SJSA1 (cell line): Measurements from ENCODE around the gene PLCL2. TPM values are rescaled to one million over a fixed set of nuclear protein-coding genes. Genes with fewer than 3 reads are reported as not detected.

ENCODE experiments used
- DNase-seq, 2 experiments: peaks; one replicate each; pipeline ENCODE4 v3.0.0-alpha.2; 2015 to 2020; ENCODE audit warnings: low spot score in 2 of 2, low read depth in 1 of 2
- H3K27ac ChIP-seq: fragments of 250-450 bp; sonication (Bioruptor Pico); 2 replicates; pipeline ENCODE4 v1.5.1; 2020; ENCODE audit warnings: mild to moderate bottlenecking, moderate library complexity
- H3K27me3 ChIP-seq: fragments of 250-450 bp; sonication (Bioruptor Pico); replicated peaks from 2 replicates; pipeline ENCODE4 v1.5.1; 2020; ENCODE audit warnings: mild to moderate bottlenecking, moderate library complexity
- H3K36me3 ChIP-seq: fragments of 250-450 bp; sonication (Bioruptor Pico); 2 replicates; pipeline ENCODE4 v1.5.1; 2020; ENCODE audit warnings: mild to moderate bottlenecking
- H3K4me1 ChIP-seq: fragments of 250-450 bp; sonication (Bioruptor Pico); replicated peaks from 2 replicates; pipeline ENCODE4 v1.6.1; 2021; ENCODE audit warnings: mild to moderate bottlenecking
- H3K4me3 ChIP-seq: fragments of 250-450 bp; sonication (Bioruptor Pico); 2 replicates; pipeline ENCODE4 v1.5.1; 2020; ENCODE audit warnings: mild to moderate bottlenecking
- H3K9me3 ChIP-seq: fragments of 250-450 bp; sonication (Bioruptor Pico); replicated peaks from 2 replicates; pipeline ENCODE4 v1.5.1; 2020; ENCODE audit warnings: mild to moderate bottlenecking
- total RNA-seq: library from RNA; depleted of rRNA; stranded (reverse); fragments of >200 nt; shearing (Covaris generic); gene quantifications from 2 replicates; pipeline ENCODE4 v1.2.3, GENCODE V29; 2014

Gene PLCL2
- total RNA-seq, 1 experiment from 2014 or later, result 9.3 TPM

- DNase-seq, result no peak
- H3K4me3 ChIP-seq, result no peak overlapping the region
- no peak overlapping the region for H3K27ac ChIP-seq
- H3K27me3 ChIP-seq, result no peaks in the 10 kb centered on the region
- H3K4me1 ChIP-seq, result no peaks in the 10 kb centered on the region; the same call in 1 of the 2 replicates
- no peaks in the 10 kb centered on the region for H3K36me3 ChIP-seq
- H3K9me3 ChIP-seq, result no peaks in the 10 kb centered on the region
Observed at GRCh38 chr3:16846373-16847080, 38.2 kb upstream of the PLCL2 start.

- H3K36me3 ChIP-seq, result no peaks in the 10 kb centered on the region
- no peaks in the 10 kb centered on the region for H3K27me3 ChIP-seq
- no peaks in the 10 kb centered on the region; the same call in 1 of the 2 replicates for H3K4me1 ChIP-seq
- DNase-seq, result no peak
- H3K4me3 ChIP-seq, result no peak overlapping the region
- H3K9me3 ChIP-seq, result no peaks in the 10 kb centered on the region
- no peak overlapping the region for H3K27ac ChIP-seq
Observed at GRCh38 chr3:16848007-16848406, 36.7 kb upstream of the PLCL2 start.

GRCh38 chr3:16849229-16849628 lies 35.5 kb upstream of the PLCL2 start:
- no peaks in the 10 kb centered on the region for H3K9me3 ChIP-seq
- H3K27ac ChIP-seq, result no peak overlapping the region
- H3K4me1 ChIP-seq, result no peaks in the 10 kb centered on the region; the same call in 1 of the 2 replicates
- no peaks in the 10 kb centered on the region for H3K36me3 ChIP-seq
- no peak overlapping the region for H3K4me3 ChIP-seq
- DNase-seq, result no peak
- H3K27me3 ChIP-seq, result no peaks in the 10 kb centered on the region

- Histone ChIP-seq H3K36me3 (no peaks in the 10 kb centered on the region), H3K27me3 (no peaks in the 10 kb centered on the region), H3K27ac (no peak overlapping the region), H3K4me1 (no peaks in the 10 kb centered on the region; the same call in 1 of the 2 replicates), H3K4me3 (no peak overlapping the region), H3K9me3 (no peaks in the 10 kb centered on the region)
- DNase-seq, result no peak
Observed at GRCh38 chr3:16849795-16850194, 35.0 kb upstream of the PLCL2 start.

DNA sequence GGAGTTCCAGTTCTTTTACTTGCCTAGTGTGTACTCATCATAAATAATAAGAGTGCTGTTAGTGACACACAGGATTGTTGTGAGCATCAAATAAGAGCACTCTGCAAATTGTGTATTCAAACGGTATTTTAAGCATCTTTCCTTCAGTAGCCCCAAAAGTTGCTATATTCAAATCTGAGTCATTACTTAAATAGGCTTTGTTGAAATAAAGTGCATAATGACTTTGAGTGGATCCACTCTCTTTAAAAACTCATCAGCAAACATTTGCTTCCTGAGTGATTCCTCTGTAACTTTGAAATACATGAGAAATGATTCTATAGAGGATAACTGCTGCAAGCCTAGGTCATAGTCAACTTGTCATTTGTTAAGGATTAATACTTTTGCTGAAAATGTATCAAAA lies 29.3 kb upstream of the PLCL2 start:
- no peaks in the 10 kb centered on the region for H3K4me1 ChIP-seq
- no peak for DNase-seq
- H3K27ac ChIP-seq, result no peak overlapping the region
- H3K9me3 ChIP-seq, result no peaks in the 10 kb centered on the region
- H3K36me3 ChIP-seq, result no peaks in the 10 kb centered on the region
- H3K4me3 ChIP-seq, result no peak overlapping the region
- no peaks in the 10 kb centered on the region for H3K27me3 ChIP-seq

- no peaks in the 10 kb centered on the region for H3K9me3 ChIP-seq
- no peak for DNase-seq
- no peak overlapping the region for H3K27ac ChIP-seq
- H3K36me3 ChIP-seq, result no peaks in the 10 kb centered on the region
- no peaks in the 10 kb centered on the region for H3K4me1 ChIP-seq
- no peak overlapping the region for H3K4me3 ChIP-seq
- no peaks in the 10 kb centered on the region for H3K27me3 ChIP-seq
Observed at GRCh38 chr3:16860234-16860633, 24.5 kb upstream of the PLCL2 start.

DNA sequence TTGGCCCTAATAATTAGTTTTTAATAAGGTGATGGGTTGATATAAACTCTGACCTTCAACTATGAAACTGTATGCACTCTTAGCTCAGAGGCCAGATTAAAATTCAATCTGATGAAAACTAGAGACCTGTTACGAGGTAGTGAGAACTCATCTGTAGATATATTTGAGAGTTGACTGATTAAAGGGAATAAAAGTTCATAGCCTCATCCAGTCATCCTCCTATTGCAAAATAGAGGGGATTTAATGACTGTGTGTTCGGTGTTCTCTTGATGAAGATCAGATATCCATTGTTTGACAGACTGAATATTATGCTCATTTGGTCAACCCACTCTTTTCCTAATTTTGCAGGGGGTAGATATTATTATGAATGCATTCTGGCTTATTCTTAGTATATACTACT lies 23.3 kb upstream of the PLCL2 start:
- H3K27ac ChIP-seq, result no peak overlapping the region
- DNase-seq, result no peak
- no peak overlapping the region for H3K4me3 ChIP-seq
- H3K9me3 ChIP-seq, result no peaks in the 10 kb centered on the region
- H3K4me1 ChIP-seq, result no peaks in the 10 kb centered on the region
- no peaks in the 10 kb centered on the region for H3K36me3 ChIP-seq
- H3K27me3 ChIP-seq, result no peaks in the 10 kb centered on the region

DNA sequence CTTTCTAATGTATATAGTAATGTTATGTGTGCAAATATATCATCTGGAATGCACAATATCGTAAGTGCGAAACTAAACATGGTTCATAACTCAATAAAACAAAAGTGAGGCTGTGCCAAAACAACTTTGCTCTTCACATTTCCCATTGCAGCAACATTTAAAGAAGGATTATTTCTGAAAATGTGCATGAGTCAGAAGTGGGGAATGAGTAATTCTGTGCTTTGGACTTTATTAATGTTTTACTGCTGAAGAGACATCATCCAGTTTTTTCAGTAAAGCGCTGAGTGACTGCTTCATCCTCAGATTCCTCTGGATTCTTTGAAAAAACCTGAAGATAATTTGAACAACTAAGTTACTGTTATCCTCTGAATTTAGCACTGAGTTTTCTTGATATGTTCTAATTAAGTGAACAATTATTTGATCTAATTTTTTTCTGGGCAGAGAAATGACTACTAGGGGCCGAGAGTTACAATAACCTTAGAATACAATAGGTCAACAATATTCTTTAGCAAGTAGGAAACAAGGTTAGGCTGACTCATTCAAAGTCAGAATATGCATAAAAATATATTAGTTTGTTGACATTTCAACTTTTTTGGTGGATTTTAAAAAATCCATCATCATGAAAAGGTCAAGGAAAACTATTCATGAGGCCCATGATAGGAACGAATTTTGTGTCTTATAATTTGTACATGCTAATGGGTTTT lies 20.0 kb upstream of the PLCL2 start:
- Histone ChIP-seq H3K36me3 (no peaks in the 10 kb centered on the region), H3K27ac (no peak overlapping the region), H3K9me3 (no peaks in the 10 kb centered on the region), H3K4me3 (no peak overlapping the region), H3K4me1 (no peaks in the 10 kb centered on the region), H3K27me3 (peaks cover 3% of the 10 kb centered on the region; the same call in 1 of the 2 replicates)
- DNase-seq, result no peak

GRCh38 chr3:16865335-16865734 lies 19.4 kb upstream of the PLCL2 start:
- H3K27me3 ChIP-seq, result peaks cover 3% of the 10 kb centered on the region; the same call in 1 of the 2 replicates
- no peak overlapping the region for H3K4me3 ChIP-seq
- no peaks in the 10 kb centered on the region for H3K9me3 ChIP-seq
- no peak for DNase-seq
- no peak overlapping the region for H3K27ac ChIP-seq
- no peaks in the 10 kb centered on the region for H3K36me3 ChIP-seq
- H3K4me1 ChIP-seq, result no peaks in the 10 kb centered on the region

- Histone ChIP-seq H3K27ac (no peak overlapping the region), H3K4me3 (no peak overlapping the region), H3K27me3 (peaks cover 3% of the 10 kb centered on the region; the same call in 1 of the 2 replicates), H3K36me3 (no peaks in the 10 kb centered on the region), H3K4me1 (no peaks in the 10 kb centered on the region), H3K9me3 (no peaks in the 10 kb centered on the region)
- no peak for DNase-seq
Observed at GRCh38 chr3:16866571-16866970, 18.2 kb upstream of the PLCL2 start.

DNA sequence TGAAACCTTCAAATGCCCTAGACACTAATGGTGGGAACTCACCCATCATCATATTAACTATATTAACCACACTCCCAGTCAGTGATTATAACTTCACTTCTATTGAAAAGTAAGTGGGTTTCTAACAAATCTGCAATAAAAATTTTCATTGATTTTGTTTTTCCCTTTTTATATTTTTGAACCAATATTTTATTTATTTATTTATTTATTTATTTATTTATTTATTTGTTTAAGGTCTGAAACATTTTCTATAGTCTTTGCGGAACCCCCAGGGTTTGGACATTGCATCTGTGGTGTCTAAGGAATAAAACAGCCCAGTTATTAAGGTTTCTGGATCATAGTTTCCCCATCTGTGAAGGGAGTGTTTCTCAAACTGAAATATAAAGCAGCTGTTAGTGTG lies 16.2 kb upstream of the PLCL2 start:
- Histone ChIP-seq H3K36me3 (no peaks in the 10 kb centered on the region), H3K9me3 (no peaks in the 10 kb centered on the region), H3K4me1 (no peaks in the 10 kb centered on the region), H3K27ac (no peak overlapping the region), H3K27me3 (peaks cover 3% of the 10 kb centered on the region; the same call in 1 of the 2 replicates), H3K4me3 (no peak overlapping the region)
- DNase-seq, result no peak

DNA sequence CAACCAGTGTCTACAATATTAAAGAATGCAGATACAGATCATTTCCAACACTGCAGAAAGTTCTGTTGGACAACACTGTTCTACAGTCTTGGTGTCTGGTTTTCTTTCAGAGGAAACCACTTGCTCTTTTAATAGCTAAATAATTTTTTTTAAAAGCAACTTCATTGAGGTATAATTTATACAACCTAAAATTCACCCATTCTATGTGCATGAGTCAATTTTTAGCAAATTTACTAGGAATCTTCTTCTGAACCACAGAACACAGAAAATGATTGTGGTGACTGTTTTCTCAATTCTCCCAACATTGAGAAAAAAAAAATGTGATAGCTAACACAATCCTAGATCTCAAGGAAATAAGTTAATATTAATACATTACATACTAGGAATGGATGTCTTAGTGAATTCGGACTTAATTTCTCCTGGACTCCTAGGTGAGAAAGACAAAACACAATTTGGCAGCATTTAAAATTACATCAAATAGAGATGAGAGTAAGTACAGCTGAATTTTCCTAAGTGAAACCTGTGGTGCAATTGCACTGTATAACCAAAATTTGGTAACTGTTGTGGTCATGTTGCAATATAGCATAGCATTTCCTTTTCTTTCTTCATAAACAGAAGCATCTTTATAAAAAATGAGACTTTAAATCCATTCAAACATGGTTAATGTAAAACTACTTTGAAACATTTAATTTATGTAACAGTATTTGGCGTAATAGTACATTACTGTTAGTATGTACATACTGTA lies 15.3 kb upstream of the PLCL2 start:
- H3K9me3 ChIP-seq, result no peaks in the 10 kb centered on the region
- H3K27ac ChIP-seq, result no peak overlapping the region
- peaks cover 3% of the 10 kb centered on the region; the same call in 1 of the 2 replicates for H3K27me3 ChIP-seq
- no peaks in the 10 kb centered on the region for H3K36me3 ChIP-seq
- no peak for DNase-seq
- H3K4me3 ChIP-seq, result no peak overlapping the region
- no peaks in the 10 kb centered on the region for H3K4me1 ChIP-seq

GRCh38 chr3:16871915-16872842 lies 12.6 kb upstream of the PLCL2 start:
- H3K4me3 ChIP-seq, result no peak overlapping the region
- no peaks in the 10 kb centered on the region for H3K9me3 ChIP-seq
- H3K4me1 ChIP-seq, result no peaks in the 10 kb centered on the region
- DNase-seq, result no peak
- peaks cover 2% of the 10 kb centered on the region; the same call in 1 of the 2 replicates for H3K27me3 ChIP-seq
- no peaks in the 10 kb centered on the region for H3K36me3 ChIP-seq
- H3K27ac ChIP-seq, result no peak overlapping the region
